Tongue (tissue), 2 donors: ENCODE measurements around the gene VLDLR. TPM values are rescaled to one million over a fixed set of nuclear protein-coding genes. Genes with fewer than 3 reads are reported as not detected.
A peak's percentile ranks its signal among the peaks of the same experiment; 100 is the strongest.

Source experiments
- DNase-seq: peaks from one replicate; pipeline ENCODE4 v3.0.0-alpha.2; 2015
- total RNA-seq: library from RNA; depleted of rRNA; stranded (reverse); fragments of >200 nt; gene quantifications from one replicate; pipeline ENCODE4 v1.2.3, GENCODE V29; 2014

The VLDLR gene
- total RNA-seq, result 60.1 TPM

DNA sequence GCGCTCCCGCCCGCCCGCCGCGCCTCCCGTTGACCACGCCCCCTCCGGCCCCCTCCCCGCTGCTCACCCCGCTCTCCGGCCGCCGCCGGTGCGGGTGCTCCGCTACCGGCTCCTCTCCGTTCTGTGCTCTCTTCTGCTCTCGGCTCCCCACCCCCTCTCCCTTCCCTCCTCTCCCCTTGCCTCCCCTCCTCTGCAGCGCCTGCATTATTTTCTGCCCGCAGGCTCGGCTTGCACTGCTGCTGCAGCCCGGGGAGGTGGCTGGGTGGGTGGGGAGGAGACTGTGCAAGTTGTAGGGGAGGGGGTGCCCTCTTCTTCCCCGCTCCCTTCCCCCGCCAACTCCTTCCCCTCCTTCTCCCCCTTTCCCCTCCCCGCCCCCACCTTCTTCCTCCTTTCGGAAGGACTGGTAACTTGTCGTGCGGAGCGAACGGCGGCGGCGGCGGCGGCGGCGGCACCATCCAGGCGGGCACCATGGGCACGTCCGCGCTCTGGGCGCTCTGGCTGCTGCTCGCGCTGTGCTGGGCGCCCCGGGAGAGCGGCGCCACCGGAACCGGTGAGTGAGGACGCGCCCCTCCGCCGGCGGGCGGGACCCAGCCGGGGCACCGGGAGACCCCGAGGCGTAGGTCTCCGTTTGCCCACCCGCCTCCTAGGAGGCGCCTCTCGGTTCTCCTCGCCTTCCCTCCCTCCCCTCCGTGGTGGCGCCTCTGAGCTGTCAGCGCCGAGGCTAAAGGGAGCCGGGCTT is at the start of gene VLDLR:
Gene VLDLR, plus strand, starts transcription at position 66 of the 739 bp plus-strand sequence. Its CDS starts 403 bp downstream, at position 469.
- peak; percentile 78 for DNase-seq

DNA sequence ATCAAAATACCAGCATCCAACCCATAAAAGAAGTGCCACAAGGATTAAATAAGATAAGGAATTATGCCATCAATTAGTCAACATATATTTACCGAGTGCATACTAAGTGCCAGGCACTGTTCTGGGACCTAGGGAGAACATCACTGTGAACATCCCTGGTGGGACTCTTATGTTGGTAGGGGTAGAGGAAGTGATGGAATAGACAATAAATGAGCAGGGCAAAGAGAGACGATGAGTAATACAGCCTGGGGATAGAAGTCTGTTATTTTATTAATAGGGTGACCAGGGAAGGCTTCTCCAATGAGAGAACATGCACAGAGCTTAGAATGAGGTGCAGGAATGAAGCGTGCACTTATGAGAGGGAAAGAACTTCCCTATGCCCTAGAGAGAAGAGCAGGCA is 47.4 kb upstream of the VLDLR start:
- DNase-seq, result no peak

DNA sequence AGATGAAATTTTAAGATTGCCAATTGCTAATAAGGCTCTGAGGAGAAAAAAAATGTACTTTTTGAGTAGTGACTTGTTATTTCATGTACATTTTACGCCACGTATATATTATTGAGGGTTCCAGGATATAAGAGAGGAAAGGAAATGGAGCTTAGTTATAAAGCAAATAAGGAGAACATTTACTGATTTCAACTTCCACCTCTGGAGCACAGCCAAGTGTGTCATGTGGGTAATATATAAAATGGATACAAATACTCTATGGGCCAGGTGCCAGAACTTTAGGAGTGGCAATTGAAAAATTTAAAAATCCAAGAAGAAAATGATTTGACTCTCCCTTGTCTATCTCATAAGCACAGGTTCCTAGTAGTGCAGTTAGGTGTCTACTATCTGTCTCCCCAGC is 45.0 kb upstream of the VLDLR start:
- DNase-seq, result peak; percentile 21

DNA sequence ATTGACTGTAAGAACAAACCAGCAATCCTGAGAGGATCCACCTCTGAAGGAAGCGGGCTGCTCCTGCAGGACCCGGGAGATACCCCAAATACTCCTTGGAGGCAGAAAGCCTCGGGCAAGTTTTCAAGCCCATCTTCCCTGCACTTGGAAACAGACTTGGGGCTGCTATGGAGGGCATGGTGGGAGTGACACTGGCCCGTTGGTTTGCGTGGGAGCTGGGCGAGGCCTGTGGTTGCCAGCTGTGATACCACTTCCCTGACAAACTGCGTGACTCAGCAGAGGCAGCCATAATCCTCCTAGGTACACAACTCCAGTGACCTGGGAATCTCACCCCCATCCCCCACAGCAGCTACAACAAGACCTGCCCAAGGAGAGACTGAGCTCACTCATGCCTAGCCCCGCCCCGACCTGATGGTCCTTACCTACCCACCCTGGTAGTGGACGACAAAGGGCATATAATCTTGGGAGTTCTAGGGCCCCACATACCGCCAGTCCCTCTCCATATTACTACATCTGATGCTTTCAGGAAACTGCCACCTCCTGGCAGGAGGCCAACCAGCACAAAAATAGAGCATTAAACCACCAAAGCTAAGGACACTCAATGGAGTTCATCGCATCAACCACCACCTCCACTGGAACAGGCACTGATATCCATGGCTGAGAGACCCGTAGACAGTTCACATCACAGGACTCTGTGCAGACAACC is 38.1 kb upstream of the VLDLR start:
- no peak for DNase-seq

DNA sequence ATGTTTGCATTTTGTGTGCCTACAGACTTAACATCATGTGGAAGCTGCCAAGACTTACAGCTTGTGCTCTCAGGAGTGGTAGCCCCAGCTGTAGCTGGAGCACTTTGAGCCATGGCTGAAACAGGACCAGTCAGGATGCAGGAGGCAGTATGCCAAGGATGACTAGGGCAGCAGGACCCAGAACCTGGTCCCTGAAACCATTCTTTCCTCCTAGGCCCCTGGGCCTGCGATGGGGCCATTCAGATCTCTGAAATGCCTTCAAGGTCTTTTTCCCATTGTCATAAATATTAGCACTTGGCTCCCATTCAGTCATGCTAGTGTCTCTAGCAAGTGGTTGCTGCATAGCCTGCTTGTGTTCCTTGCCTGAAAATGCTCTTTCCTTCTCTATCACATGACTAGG is 29.6 kb upstream of the VLDLR start:
- DNase-seq, result no peak

DNA sequence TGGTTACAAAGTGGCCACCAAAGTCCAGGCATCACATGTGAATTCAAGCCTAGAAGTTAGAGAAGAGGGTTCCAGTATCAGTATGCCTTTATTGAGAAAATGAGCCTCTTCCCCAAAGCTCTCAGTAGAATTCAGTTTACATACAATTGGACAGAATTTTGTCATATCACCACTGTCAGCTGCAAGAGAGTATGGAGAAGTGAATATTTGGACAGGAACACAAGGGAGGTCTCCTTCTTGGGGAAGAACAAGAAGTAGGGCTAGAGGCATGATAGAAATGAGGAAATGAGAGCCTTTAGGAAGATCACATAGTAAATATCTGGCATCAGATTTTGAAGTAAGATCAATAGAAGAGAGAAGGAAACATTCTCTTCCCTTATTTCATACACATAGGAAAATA is 27.8 kb upstream of the VLDLR start:
- DNase-seq, result no peak

DNA sequence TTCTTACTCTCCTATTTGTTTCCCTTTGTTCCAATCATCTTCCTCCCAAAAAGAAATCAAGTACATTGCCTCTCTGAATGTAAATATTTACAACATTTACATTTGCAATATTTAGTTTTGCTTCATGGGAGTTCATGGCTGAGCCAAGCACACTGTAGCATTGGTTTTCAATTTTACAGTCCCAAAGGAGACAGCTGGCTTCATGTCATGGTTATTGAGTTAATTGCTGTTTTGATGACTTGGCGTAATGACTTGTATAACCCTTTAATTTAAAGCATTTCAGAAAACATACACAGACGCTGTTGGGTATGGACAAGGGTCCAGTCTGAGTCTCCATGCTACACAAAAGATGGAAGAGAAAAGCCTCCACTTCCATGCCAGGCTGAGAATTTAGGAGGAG is 25.6 kb upstream of the VLDLR start:
- no peak for DNase-seq

DNA sequence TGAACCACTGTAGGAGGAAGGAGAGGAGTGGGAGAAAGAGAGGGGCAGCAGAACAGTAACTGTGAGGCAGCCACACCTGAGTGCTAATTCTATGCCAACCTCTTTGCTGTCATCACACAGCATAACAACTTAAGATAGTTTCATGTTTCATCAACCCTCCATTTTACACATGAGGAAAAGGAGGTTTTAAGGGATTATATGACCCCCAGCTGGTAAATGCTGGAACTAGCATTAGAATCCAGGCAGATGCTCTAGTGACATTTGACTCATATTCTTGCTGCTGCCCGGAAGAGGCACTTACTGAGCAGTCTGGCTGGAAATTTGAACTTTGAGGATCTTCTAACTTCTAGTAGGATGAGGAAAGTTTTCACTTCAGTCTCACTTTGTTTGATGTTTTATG is 24.1 kb upstream of the VLDLR start:
- peak; percentile 28 for DNase-seq

DNA sequence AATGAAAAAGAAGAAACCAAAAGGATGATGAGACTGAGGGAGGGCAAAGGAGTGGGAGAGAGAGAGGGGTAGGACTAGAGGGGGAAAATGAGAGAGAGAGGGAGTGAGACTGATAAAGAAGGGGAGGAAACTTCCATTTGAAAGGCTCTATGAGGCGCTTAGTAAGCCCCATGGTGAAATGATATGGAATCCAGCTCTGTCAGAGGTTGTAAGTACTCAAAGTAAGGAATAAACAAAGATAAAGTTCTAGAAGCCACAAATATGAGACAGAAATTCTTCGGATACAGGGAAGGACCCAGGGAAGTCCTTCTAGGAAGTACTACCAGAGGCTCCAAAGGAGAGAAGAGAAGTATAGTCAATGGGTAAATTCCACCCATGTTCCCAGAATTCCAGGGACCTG is 21.7 kb upstream of the VLDLR start:
- no peak for DNase-seq

DNA sequence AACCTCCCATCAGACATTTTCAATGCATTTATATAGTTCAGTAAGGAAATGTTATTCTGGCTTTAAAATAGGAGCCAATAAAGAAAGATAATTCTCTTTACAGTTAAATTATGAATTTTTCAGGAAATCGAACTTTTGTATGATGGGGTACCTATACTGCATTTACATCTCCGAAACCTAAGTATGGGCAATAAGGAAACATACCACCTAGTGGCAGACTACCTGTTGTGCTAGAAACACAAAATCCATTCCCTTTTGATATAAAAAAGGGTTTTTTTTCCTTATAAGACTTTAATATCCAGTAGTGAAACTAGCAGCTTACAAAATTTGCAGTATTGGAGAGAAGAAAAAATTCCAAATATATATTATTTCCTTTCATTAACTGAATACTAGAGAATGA is 21.3 kb upstream of the VLDLR start:
- DNase-seq, result no peak

DNA sequence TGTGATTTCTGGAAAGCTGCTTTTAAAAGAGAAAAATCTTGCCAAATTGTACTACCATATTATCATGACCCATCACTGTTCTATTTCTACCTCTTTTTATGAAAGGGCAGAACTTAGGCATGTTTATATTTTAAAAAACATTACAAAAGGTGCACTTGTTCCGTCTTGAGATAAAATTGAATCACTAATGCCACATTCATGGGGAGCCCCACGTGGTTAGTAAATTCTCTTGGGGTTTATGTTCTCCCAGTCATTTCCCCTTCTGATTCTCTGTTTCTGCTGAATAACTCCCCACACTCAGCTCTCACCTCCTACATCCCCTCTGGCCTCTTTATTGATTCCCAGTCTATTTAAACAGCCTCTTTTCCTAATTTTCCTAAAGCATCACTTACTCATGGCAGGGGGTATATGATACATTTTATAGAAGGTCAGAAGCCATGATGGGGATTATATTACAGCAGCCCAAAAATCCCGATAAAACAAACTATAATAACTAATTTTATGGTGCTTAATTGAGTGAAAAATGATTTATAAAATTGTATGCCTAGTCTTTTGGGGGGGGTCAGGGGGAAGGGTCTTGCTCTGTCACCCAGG is 19.7 kb upstream of the VLDLR start:
- no peak for DNase-seq

DNA sequence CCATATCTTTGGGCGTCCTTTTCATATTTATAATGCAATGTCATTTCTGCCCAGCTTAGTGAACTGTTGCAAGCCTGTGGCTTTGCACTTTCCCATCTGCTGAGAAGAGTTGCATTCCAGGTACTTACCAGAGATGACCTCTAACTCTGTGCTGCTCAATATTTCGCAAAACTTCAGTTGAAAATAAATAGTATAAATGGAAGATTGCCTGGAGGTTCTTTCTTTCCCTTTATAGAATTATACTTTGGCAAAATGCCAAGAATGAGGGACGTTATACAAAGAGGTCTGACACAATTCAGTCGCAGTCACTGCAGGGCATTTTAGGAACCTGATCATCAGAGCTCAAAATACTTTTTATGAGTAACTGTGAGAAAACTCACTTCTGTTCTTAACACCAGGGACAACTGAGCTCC is 18.9 kb upstream of the VLDLR start:
- DNase-seq, result peak; percentile 32

DNA sequence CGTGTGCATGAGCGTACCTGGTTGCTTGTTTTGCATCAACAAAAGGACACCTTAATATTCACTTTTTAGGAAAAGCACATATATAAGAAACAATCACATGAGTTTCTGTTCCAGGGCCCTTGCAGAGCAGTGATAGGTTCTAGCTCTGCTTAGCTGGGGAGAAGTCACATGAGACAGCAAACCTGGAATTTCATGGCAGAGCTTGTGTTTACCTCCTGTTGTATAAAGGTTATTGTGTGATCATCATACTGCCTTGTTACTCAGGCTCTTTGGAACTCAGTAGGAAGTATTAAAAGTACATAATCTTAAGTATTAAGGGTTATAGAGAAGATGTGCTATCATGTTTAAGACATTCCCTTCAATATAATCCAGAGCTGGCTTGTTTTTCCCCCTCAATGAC is 18.0 kb upstream of the VLDLR start:
- no peak for DNase-seq

DNA sequence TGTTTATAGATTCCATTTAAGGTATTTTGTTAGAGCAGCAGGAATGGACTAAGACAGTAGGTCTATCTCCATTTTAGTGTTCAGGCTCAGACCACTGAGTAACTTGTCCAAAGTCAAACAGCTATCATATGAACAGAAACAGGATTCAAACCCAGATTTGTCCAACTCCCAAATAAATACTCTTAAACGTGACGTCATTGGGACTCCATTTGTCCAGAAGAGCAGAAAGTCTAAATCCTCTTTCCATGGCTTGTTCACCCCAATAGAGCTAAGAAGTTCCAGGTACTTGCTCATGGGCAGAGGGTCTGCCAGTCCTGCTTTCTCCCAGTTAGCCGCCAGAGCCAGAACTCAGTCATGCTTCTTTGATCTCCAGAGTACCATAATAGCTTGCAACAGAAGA is 16.3 kb upstream of the VLDLR start:
- DNase-seq, result no peak

DNA sequence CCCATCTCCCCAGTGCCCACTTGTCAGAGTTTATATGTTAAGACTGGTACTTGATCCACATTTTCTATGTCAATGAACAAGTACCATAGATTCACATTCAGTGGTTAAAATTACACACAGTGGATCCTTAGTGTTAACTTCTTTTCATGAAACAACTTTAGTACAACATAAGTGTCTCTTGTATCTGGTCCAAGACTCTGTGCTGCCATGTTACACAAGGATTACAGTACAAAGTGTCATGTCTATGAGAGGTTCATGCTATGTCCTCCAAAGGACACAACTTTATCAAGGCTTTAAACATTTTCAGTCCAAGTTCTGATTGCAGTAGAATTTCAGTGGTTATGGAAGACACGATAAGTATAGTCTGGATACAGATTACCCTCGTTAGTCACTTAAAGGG is 13.3 kb upstream of the VLDLR start:
- no peak for DNase-seq

DNA sequence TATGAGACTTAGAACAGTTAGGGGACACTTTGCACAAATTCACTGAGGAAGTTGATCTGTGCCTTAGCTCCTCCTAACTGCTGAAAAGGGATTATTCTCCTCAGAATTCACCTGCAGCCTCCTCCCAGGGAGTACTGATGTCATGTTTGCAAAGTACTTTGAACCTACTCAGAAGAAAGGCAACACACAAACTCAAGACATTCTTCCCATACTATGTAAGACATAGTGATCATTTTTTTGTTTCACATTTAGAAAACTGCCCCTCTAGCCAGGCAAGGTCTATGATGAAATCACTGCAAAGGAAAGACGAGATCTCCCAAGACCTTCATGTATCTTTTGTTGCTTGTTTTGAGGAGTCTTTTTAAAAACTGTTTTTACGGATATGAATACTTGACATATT is 10.6 kb upstream of the VLDLR start:
- no peak for DNase-seq

DNA sequence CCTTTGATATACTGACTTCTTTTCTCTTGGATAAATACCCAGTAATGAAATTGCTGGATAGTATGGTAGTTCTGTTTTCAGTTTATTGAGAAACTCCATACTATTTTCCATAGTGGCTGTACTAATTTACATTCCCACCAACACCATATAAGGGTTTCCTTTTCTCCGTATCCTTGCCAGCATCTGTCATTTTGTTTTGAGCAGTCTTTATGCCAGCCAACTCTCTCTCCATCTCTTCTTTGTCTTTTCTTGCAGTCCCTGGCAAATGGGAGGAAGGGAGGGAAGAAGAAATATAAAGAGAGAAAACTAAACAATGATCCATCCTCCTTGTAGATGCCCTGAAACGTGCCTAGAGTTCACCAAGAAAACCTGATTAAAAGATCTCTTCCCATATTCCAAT is 9.6 kb upstream of the VLDLR start:
- no peak for DNase-seq

DNA sequence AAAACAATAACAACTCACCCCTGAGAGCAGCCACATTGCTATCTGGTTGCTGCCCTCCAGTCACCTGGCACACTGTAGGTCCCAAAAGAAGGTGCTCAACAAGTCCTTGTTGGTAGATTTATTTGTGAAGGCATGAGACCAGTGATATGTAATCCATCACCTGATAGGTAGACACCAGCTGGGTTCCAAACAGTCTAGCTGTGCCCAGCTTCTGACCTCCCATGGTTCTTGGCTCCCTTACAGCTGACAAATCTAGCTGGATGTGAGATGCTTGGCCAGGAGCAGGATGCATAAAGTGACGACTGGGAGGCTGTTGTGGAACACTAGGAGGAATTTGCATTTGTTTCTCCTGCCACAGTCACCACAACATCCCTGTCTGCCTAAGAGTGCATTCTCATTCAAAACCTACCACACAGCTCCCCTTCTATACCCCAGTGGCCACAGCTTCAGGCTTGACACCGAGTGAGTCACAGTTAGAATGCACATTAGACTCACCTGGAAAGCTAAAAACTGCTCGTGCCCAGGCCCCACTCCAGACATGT is 7.8 kb upstream of the VLDLR start:
- no peak for DNase-seq

DNA sequence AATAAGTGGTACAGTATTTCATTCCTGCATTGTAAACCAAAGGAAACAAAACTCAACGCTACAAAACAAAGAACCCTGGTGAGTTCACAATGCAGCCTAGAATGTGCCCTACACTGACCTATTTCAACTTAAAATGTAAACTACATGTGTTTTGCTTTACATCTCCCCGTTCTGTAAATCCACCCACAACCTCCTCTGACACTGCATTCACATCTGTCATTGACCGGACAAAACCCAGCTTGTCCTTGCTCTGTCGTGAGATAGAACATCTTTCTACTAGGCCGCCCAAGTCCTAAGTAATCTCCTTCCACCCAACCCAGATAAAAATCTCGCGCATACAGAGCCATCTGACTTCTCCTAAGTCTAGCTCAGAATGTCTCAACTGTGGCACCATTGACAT is 6.1 kb upstream of the VLDLR start:
- no peak for DNase-seq

DNA sequence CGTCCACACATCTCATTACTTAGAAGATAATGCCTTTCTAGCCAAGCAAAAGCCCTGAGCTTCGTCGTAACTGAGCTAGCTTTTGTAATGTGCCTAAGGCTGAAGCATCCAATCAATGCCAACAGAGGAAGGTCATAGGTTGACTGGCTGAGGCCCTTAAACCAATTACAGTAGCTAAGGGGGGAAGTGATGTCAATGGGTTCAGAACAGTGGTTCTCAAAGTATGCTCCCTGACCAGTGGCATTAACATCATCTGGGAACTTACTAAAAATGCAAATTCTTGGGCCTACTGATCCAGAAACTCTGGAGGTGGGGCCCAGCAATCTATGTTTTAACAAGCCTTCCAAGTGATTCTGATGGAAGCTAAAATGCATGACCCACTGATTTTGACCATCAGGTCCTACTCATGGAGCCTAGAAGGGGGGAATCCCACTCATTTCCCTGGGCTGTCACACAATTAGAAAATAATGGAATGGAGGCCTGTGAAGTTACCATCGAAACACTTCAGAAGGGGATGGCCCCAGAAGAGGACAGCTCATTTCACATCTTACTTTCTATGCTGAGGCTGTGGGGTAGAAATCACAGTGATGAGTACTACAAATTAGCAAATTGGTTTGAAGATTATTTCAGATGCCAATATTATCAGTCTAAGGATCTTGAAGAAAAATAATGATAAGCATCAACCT is 4.8 kb upstream of the VLDLR start:
- DNase-seq, result no peak

DNA sequence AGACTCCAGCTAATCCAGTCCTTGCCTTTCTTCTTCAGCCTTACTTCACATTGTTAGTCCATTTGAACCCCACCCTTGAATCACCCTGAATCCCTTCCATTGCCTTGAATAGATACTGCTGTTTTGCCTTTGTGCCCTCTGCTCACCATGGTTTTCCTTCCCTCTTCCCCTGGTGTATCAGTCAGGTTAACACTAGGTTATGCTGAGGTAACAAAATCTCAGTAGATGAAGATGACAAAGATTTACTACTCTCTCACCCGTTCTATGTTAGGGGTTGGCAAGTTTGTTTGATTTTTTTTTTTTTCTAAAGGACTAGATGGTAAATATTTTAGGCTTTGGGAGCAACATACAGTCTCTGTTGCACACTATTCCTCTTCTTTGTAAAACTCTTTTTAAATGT is 3.3 kb upstream of the VLDLR start:
- DNase-seq, result no peak

DNA sequence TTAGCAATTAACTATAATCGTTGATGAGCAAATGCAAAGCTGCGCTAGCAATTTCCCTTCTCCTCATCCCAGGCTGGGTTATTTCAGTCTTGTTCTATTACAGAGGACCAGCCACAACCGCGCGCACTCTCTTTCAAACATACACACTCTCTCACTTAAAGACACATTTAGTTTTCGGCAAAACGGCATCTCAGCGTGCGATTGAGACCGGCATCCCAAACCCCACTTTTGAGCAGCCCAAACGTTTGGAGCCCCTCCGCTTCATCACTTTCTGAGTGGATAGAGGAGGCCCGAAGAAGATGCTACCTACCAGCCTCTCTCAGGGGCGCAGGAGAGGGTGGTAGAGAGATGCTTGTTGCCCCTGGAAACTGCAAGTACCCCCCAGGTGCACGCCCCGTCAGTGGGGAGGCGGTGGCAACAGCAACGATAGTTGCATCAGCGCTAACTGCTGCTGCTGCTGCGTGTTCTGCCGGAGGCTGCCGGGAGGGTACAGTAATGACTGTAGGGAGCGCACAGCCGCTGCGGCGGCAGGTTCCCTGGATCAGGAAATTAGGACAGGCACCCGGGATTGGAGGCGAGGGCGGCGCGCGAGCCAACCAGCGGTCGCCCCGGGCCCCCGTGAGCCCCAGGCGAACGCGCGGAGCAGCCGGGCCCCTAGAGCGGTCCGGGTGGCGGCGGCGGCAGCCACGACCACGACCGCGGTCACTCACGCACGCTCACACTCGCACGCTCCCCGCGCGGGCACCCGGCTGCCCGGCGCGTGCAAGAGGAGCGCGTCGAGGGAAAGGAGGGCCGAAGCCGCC is 467 bp upstream of the VLDLR start:
- DNase-seq, result peak; percentile 86
